ENCODE data around the gene SPATA9. TPM values are rescaled to one million over a fixed set of nuclear protein-coding genes. Genes with fewer than 3 reads are reported as not detected.

The SPATA9 gene
- not detected for total RNA-seq

- WGBS, 2 donors, result 75 to 92% methylated on average over 1 of the region's 1 CpG
- H3K27ac ChIP-seq, result no peak within 1 kb of the TSS
- H3K27me3 ChIP-seq, result no peaks in the 10 kb centered on the region
- H3K36me3 ChIP-seq (replicated peaks in 1 of 2; ENCODE audit: insufficient read depth in 1 of 2, low read depth in 2 of 2), result no peaks in the 10 kb centered on the region
- no peaks in the 10 kb centered on the region for H3K9me3 ChIP-seq
- no peak for TF ChIP-seq POLR2A (IDR thresholded peaks at IDR 0.05)
- TF ChIP-seq CTCF (IDR thresholded peaks at IDR 0.05), result no peak
- ATAC-seq, result no peak
- intact Hi-C loops (cut with DNase I), result no loop called here
- no peak for DNase-seq
- H3K4me3 ChIP-seq, result no peak within 1 kb of the TSS
- H3K4me1 ChIP-seq, result no peaks in the 10 kb centered on the region
These were observed at the start of gene SPATA9 for GRCh38 chr5:95682891-95683290. TSS of gene SPATA9 (minus strand) at chr5:95682991. CDS start at chr5:95682854, 137 bp downstream.

- peaks cover 69% of the 10 kb centered on the region for H3K4me1 ChIP-seq
- WGBS, 2 donors, result 1% methylated on average over 17 to 64 of the region's 64 CpGs
- no peaks in the 10 kb centered on the region for H3K36me3 ChIP-seq (replicated peaks in 1 of 2; ENCODE audit: insufficient read depth in 1 of 2, low read depth in 2 of 2)
- DNase-seq (peak; percentile 54 to 61 (median 57)), ATAC-seq (peak; percentile 5)
- no peaks in the 10 kb centered on the region for H3K9me3 ChIP-seq
- intact Hi-C loops (cut with DNase I), result loop anchor here (10.0 kb wide), 1 partner anchor 67 kb away; no protein-coding TSS in a partner anchor
- H3K27ac ChIP-seq, result peak overlapping the region; percentile 97 to 99 (median 98)
- no peaks in the 10 kb centered on the region for H3K27me3 ChIP-seq
- peak in 2 of 3 donors; percentile 39 to 48 for TF ChIP-seq POLR2A (IDR thresholded peaks at IDR 0.05)
- no peak for TF ChIP-seq CTCF (IDR thresholded peaks at IDR 0.05)
- peak overlapping the region; percentile 75 to 86 for H3K4me3 ChIP-seq
These were observed 49.1 kb upstream of the SPATA9 start for GRCh38 chr5:95731571-95732554.

GRCh38 chr5:95730730-95731570, 48.2 kb upstream of the SPATA9 start, which contains the start of gene RHOBTB3:
TSS of gene RHOBTB3 (plus strand) at chr5:95731336. CDS start at chr5:95731683, 347 bp downstream.
- peaks cover 69% of the 10 kb centered on the region for H3K4me1 ChIP-seq
- H3K9me3 ChIP-seq, result no peaks in the 10 kb centered on the region
- DNase-seq, result peak; percentile 94 to 97 (median 96)
- peak within 1 kb of the TSS; percentile 97 to 99 (median 98) for H3K27ac ChIP-seq
- peak within 1 kb of the TSS; percentile 75 to 86 for H3K4me3 ChIP-seq
- H3K27me3 ChIP-seq, result no peaks in the 10 kb centered on the region
- TF ChIP-seq POLR2A (IDR thresholded peaks at IDR 0.05) (peak; percentile 90 to 91 (median 90)), CTCF (IDR thresholded peaks at IDR 0.05) (peak in 1 of 7 experiments; percentile 5)
- no peaks in the 10 kb centered on the region for H3K36me3 ChIP-seq (replicated peaks in 1 of 2; ENCODE audit: insufficient read depth in 1 of 2, low read depth in 2 of 2)
- intact Hi-C loops (cut with DNase I), result loop anchor here (10.0 kb wide), 1 partner anchor 66 kb away; no protein-coding TSS in a partner anchor
- ATAC-seq, result peak; percentile 80
- WGBS, 2 donors, result 0 to 1% methylated on average over 22 to 56 of the region's 78 CpGs

- DNase-seq (no peak), ATAC-seq (no peak)
- H3K27me3 ChIP-seq, result no peaks in the 10 kb centered on the region
- H3K27ac ChIP-seq, result peak overlapping the region; percentile 97 to 99 (median 98)
- intact Hi-C loops (cut with DNase I), result loop anchor here (10.0 kb wide), 1 partner anchor 65 kb away; no protein-coding TSS in a partner anchor
- H3K36me3 ChIP-seq (replicated peaks in 1 of 2; ENCODE audit: insufficient read depth in 1 of 2, low read depth in 2 of 2), result no peaks in the 10 kb centered on the region
- H3K4me1 ChIP-seq, result peaks cover 68% of the 10 kb centered on the region
- 13 to 15% methylated on average over 11 of the region's 11 CpGs for WGBS, 2 donors
- TF ChIP-seq POLR2A (IDR thresholded peaks at IDR 0.05) (no peak), CTCF (IDR thresholded peaks at IDR 0.05) (no peak)
- H3K9me3 ChIP-seq, result no peaks in the 10 kb centered on the region
- H3K4me3 ChIP-seq, result no peak overlapping the region
These were observed 47.4 kb upstream of the SPATA9 start for GRCh38 chr5:95730011-95730700.

Data from body of pancreas (tissue), 4 donors.